Lower lobe of right lung (tissue), 2 donors: ENCODE measurements around the gene PI16. TPM values are rescaled to one million over a fixed set of nuclear protein-coding genes. Genes with fewer than 3 reads are reported as not detected.

Experiments
- ATAC-seq, 2 donors: fragments of 200-7000 bp; cut with Tn5 transposase; one replicate each; pipeline ENCODE4 v1.9.1; 2020 to 2022; ENCODE audit warnings: mild to moderate bottlenecking in 2 of 2, moderate library complexity in 2 of 2
- DNase-seq: peaks from one replicate; pipeline ENCODE4 v3.0.0-alpha.2; 2020
- H3K27ac ChIP-seq: fragments of 200-600 bp; one replicate; pipeline ENCODE4 v1.8.0; 2022
- H3K27me3 ChIP-seq: fragments of 200-600 bp; one replicate; pipeline ENCODE4 v1.8.0; 2022; ENCODE audit warnings: low read depth
- H3K36me3 ChIP-seq: fragments of 200-600 bp; one replicate; pipeline ENCODE4 v1.8.0; 2022; ENCODE audit warnings: mild to moderate bottlenecking
- H3K4me1 ChIP-seq: fragments of 200-600 bp; one replicate; pipeline ENCODE4 v1.8.0; 2022
- H3K4me3 ChIP-seq: fragments of 200-600 bp; one replicate; pipeline ENCODE4 v1.8.0; 2022; ENCODE audit warnings: mild to moderate bottlenecking
- H3K9me3 ChIP-seq: fragments of 200-600 bp; one replicate; pipeline ENCODE4 v1.8.0; 2022
- CTCF ChIP-seq: fragments of 200-600 bp; IDR thresholded peaks from one replicate; pipeline ENCODE4 v1.8.0; 2022; ENCODE audit warnings: antibody characterized with exemption, mild to moderate bottlenecking
- intact Hi-C: fragments of 100-400 bp; cut with DNase I; formaldehyde crosslinking; loops from one replicate; pipeline ENCODE4 v1.11.0; 2022
- total RNA-seq: library from RNA; stranded (reverse); fragmentation: NEBNext Ultra II Directional; extraction: Animal tissue kit (Norgen Biotek cat#: 25700); gene quantifications from one replicate; pipeline ENCODE4 v1.2.1, GENCODE V29; 2021
- donor health status: DM: no; HTN: yes; CAD: no; lungs with severe emphysema.

The PI16 gene
- total RNA-seq, 1 donor from 2014 or later: 11.9 TPM

GRCh38 chr6:36997811-36998722 lies 43.5 kb downstream of the PI16 start:
- peak; percentile 75 for DNase-seq
- Histone ChIP-seq H3K9me3 (no peaks in the 10 kb centered on the region), H3K4me1 (peaks cover 21% of the 10 kb centered on the region), H3K27me3 (no peaks in the 10 kb centered on the region), H3K27ac (peak overlapping the region; percentile 86), H3K36me3 (no peaks in the 10 kb centered on the region), H3K4me3 (no peak overlapping the region)
- intact Hi-C loops: no loop called here
- no peak for TF ChIP-seq CTCF
- ATAC-seq: peak; percentile 77 to 83

GRCh38 chr6:36998723-36999038 lies 44.1 kb downstream of the PI16 start:
- H3K4me3 ChIP-seq: no peak overlapping the region
- no peak for ATAC-seq
- no peak for TF ChIP-seq CTCF
- no peak for DNase-seq
- no peaks in the 10 kb centered on the region for H3K36me3 ChIP-seq
- H3K27ac ChIP-seq: peak overlapping the region; percentile 86
- H3K27me3 ChIP-seq: no peaks in the 10 kb centered on the region
- no peaks in the 10 kb centered on the region for H3K9me3 ChIP-seq
- intact Hi-C loops: no loop called here
- peaks cover 21% of the 10 kb centered on the region for H3K4me1 ChIP-seq

DNA sequence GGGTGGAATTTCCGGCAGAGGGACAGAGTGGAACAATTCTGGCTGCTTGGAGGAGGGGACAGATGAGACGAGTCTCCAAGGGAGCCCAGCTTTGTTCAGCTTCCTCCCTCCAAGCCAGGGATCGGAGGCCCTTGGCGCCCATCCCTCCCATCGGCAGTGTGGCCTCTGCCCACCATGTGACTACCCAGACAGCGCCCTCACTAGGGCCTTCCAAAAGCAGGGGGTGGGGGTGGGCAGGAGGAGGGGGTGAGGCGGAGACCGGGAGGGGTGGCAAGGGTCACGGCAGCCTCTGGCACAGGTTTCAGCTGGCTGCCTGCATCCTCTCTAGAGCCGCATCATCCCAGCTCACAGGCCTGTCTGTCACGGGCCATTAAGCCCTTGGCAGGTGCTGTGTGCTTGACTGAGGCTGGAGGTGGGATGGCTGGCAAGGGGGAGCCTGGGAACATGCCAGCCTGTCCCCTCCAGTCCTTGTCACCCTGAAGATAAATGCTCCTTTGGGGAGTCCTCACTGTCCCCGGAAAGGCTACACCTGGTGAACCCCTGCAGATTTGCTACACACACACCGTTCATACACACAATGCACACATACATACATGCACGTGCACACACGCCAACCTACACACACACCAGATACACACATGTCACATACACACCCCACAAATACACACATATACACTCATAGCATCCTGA lies 44.7 kb downstream of the PI16 start:
- ATAC-seq: no peak
- H3K27me3 ChIP-seq: no peaks in the 10 kb centered on the region
- intact Hi-C loops: no loop called here
- no peak for DNase-seq
- no peak for TF ChIP-seq CTCF
- H3K36me3 ChIP-seq: no peaks in the 10 kb centered on the region
- H3K4me3 ChIP-seq: no peak overlapping the region
- peak overlapping the region; percentile 86 for H3K27ac ChIP-seq
- peaks cover 21% of the 10 kb centered on the region for H3K4me1 ChIP-seq
- no peaks in the 10 kb centered on the region for H3K9me3 ChIP-seq

GRCh38 chr6:36999751-37000125 lies 45.2 kb downstream of the PI16 start:
- no peak overlapping the region for H3K4me3 ChIP-seq
- peaks cover 21% of the 10 kb centered on the region for H3K4me1 ChIP-seq
- ATAC-seq: no peak
- intact Hi-C loops: no loop called here
- no peak for TF ChIP-seq CTCF
- H3K9me3 ChIP-seq: no peaks in the 10 kb centered on the region
- H3K27ac ChIP-seq: no peak overlapping the region
- H3K27me3 ChIP-seq: no peaks in the 10 kb centered on the region
- no peaks in the 10 kb centered on the region for H3K36me3 ChIP-seq
- no peak for DNase-seq

- DNase-seq (no peak), ATAC-seq (no peak)
- Histone ChIP-seq H3K27me3 (no peaks in the 10 kb centered on the region), H3K4me1 (no peaks in the 10 kb centered on the region), H3K27ac (no peak overlapping the region), H3K4me3 (no peak overlapping the region), H3K9me3 (no peaks in the 10 kb centered on the region), H3K36me3 (no peaks in the 10 kb centered on the region)
- TF ChIP-seq CTCF: no peak
- intact Hi-C loops: no loop called here
These were observed 49.8 kb downstream of the PI16 start for GRCh38 chr6:37004044-37004980.
